ENCODE results near the gene NRG2. TPM values are rescaled to one million over a fixed set of nuclear protein-coding genes. Genes with fewer than 3 reads are reported as not detected.

Gene NRG2
- polyA plus RNA-seq, 1 experiment = not detected

GRCh38 chr5:139951296-139951924 is 91.7 kb downstream of the NRG2 start:
- ChIA-PET POLR2A (no interaction called here), CTCF (no interaction called here)
- no peak overlapping the region for H3K4me3 ChIP-seq (ENCODE audit: low read depth, low read length)
- H3K36me3 ChIP-seq (ENCODE audit: control insufficient read depth, insufficient read depth, low read length) = no peaks in the 10 kb centered on the region
- H3K27me3 ChIP-seq (ENCODE audit: control insufficient read depth, insufficient read depth, low read length) = peaks cover 26% of the 10 kb centered on the region
- TF ChIP-seq CTCF (IDR thresholded peaks at IDR 0.05; ENCODE audit: insufficient read depth, low read depth, low read length) = no peak
- DNase-seq (ENCODE audit: low read depth) = no peak

- DNase-seq (ENCODE audit: low read depth) = no peak
- peaks cover 24% of the 10 kb centered on the region for H3K27me3 ChIP-seq (ENCODE audit: control insufficient read depth, insufficient read depth, low read length)
- TF ChIP-seq CTCF (IDR thresholded peaks at IDR 0.05; ENCODE audit: insufficient read depth, low read depth, low read length) = no peak
- ChIA-PET POLR2A (no interaction called here), CTCF (interaction anchor here (1.1 kb wide), 1 partner anchor 17 kb away, joined by 4 read pairs; no protein-coding TSS in a partner anchor)
- no peaks in the 10 kb centered on the region for H3K36me3 ChIP-seq (ENCODE audit: control insufficient read depth, insufficient read depth, low read length)
- no peak overlapping the region for H3K4me3 ChIP-seq (ENCODE audit: low read depth, low read length)
Observed at GRCh38 chr5:139950436-139950835, 92.7 kb downstream of the NRG2 start.

- TF ChIP-seq CTCF (IDR thresholded peaks at IDR 0.05; ENCODE audit: insufficient read depth, low read depth, low read length) = no peak
- H3K4me3 ChIP-seq (ENCODE audit: low read depth, low read length) = no peak overlapping the region
- no peak for DNase-seq (ENCODE audit: low read depth)
- no peaks in the 10 kb centered on the region for H3K36me3 ChIP-seq (ENCODE audit: control insufficient read depth, insufficient read depth, low read length)
- H3K27me3 ChIP-seq (ENCODE audit: control insufficient read depth, insufficient read depth, low read length) = peaks cover 22% of the 10 kb centered on the region
- POLR2A ChIA-PET = no interaction called here
- CTCF ChIA-PET = interaction anchor here (1.1 kb wide), 1 partner anchor 18 kb away, joined by 4 read pairs; no protein-coding TSS in a partner anchor
Observed at GRCh38 chr5:139949710-139950109, 93.4 kb downstream of the NRG2 start.

GRCh38 chr5:139947727-139948126 is 95.4 kb downstream of the NRG2 start:
- DNase-seq (ENCODE audit: low read depth) = no peak
- TF ChIP-seq CTCF (IDR thresholded peaks at IDR 0.05; ENCODE audit: insufficient read depth, low read depth, low read length) = no peak
- H3K4me3 ChIP-seq (ENCODE audit: low read depth, low read length) = no peak overlapping the region
- H3K36me3 ChIP-seq (ENCODE audit: control insufficient read depth, insufficient read depth, low read length) = no peaks in the 10 kb centered on the region
- CTCF ChIA-PET = no interaction called here
- peaks cover 17% of the 10 kb centered on the region for H3K27me3 ChIP-seq (ENCODE audit: control insufficient read depth, insufficient read depth, low read length)
- POLR2A ChIA-PET = no interaction called here

- DNase-seq (ENCODE audit: low read depth) = no peak
- ChIA-PET CTCF (interaction anchor here (1.4 kb wide), 1 partner anchor 158 kb away, joined by 3 read pairs; no protein-coding TSS in a partner anchor), POLR2A (no interaction called here)
- H3K27me3 ChIP-seq (ENCODE audit: control insufficient read depth, insufficient read depth, low read length) = peaks cover 11% of the 10 kb centered on the region
- no peak for TF ChIP-seq CTCF (IDR thresholded peaks at IDR 0.05; ENCODE audit: insufficient read depth, low read depth, low read length)
- H3K36me3 ChIP-seq (ENCODE audit: control insufficient read depth, insufficient read depth, low read length) = no peaks in the 10 kb centered on the region
- H3K4me3 ChIP-seq (ENCODE audit: low read depth, low read length) = no peak overlapping the region
Observed at GRCh38 chr5:139946440-139946839, 96.7 kb downstream of the NRG2 start.

All from BJ (cell line).